ENCODE results near the gene C1QTNF5.

GRCh38 chr11:119297938-119298337, 42.7 kb downstream of the C1QTNF5 start:
- TF ChIP-seq CTCF (conservative IDR thresholded peaks at IDR 0.05) (no peak), EZH2 (IDR thresholded peaks at IDR 0.05; ENCODE audit: low read depth) (no peak)
